Measurements from ENCODE around the gene PIK3AP1.

GRCh38 chr10:96701265-96701664 is 19.0 kb downstream of the PIK3AP1 start:
- TF ChIP-seq POLR2AphosphoS5 (IDR thresholded peaks at IDR 0.05; ENCODE audit: borderline replicate concordance, low read depth, low read length) = no peak
- TF ChIP-seq EZH2 (IDR thresholded peaks at IDR 0.05) = no peak

Measured in SK-N-MC (cell line).